ENCODE measurements around the gene ZNF292.
A peak's percentile ranks its signal among the peaks of the same experiment; 100 is the strongest.
"Not testable (repeated sequence)": the region's sequence is repeated elsewhere in the genome, so short reads cannot be mapped to it uniquely, and the experiment has no call there.

Gene ZNF292

DNA sequence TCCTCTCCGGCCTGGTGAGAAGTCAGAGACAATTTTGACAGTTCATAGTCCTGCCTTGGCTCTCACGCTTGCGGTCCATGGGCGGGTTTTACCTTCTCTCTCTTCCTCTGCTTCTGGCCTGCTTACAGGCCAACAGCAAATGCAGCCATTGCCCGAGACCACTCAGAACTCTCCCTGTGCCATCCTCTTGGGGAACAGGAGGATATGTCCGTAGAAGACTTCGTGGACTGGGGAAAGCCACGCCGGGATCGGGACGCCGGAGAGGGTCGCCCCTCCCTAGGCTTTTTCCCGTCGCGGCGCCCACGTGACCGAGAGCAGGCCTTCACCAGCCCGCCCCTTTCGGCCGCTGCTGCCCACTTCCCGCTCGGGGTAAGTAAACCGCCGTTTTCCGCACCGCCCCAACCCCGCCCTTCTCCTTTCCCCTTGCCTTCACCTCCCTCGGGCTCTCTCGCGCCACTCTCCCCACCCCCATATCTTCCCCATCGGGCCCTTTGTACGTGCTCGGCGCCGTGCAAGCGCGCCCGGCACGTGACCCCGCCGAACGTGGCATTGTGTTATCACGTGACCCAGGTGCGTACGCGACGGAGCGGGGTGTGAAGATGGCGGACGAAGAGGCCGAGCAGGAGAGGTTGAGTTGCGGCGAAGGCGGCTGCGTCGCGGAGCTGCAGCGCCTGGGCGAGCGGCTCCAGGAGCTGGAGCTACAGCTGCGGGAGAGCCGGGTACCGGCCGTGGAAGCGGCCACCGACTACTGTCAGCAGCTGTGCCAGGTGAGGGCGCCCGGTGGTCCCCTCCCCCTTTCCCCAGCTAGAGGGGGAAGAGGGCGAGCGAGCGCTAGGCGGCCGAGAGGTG, at the start of gene ZNF292:
Gene ZNF292, plus strand, starts transcription at position 573 of the 849 bp plus-strand sequence. Its CDS starts 27 bp downstream, at position 600.
- peak; percentile 96 for DNase-seq

GRCh38 chr6:87105823-87106222, 49.5 kb upstream of the ZNF292 start:
- DNase-seq = no peak

DNA sequence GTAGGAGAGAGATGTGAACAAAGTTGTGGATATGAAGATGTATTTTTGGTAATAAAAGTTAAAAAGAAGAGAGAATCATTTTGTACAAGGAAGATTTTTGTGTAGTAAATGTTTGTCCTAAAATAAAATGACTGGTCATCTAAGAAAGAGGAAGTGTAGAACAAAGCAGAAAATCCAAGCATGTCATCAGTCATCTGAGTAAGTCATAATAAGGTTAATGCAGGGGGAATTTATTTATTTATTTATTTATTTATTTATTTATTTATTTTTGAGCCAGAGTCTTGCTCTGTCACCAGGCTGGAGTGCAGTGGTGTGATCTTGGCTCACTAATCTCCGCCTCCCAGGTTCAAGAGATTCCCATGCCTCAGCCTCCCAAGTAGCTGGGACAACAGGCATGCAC, 44.7 kb upstream of the ZNF292 start:
- no peak for DNase-seq

DNA sequence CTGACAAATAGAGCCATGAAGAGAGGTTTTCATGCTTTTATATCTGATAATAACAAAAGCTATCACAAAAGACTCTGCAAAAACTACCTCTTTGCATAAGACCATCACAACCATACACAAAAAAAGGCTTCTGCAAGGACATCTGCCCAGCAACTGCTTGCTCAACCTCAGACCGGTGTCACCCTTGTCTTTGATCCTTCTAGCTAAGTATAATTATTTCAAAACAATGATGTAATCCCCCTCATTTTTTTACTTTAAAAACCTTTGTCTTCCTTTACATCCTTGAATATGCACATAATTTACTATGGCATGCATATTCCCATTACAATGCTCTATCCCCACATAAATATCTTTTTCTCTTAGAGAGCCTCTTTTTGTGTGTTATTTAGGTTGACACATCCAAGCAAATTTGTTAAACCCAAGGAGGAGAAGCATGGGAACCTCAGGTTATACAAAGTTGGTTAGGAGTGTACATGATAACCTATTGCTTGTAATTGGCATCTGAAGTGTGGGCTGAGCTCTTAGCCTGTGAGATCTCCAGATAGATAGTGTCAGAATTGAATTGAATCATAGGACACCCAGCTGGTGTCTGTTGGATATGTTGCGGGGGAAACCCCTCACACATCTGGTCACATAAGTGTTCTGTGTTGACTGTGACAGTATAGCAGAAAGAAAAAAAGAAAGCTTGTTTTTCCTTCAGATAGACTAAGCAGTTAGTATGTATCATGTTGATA, 39.8 kb upstream of the ZNF292 start:
- no peak for DNase-seq

GRCh38 chr6:87116922-87117321, 38.4 kb upstream of the ZNF292 start:
- DNase-seq = no peak

DNA sequence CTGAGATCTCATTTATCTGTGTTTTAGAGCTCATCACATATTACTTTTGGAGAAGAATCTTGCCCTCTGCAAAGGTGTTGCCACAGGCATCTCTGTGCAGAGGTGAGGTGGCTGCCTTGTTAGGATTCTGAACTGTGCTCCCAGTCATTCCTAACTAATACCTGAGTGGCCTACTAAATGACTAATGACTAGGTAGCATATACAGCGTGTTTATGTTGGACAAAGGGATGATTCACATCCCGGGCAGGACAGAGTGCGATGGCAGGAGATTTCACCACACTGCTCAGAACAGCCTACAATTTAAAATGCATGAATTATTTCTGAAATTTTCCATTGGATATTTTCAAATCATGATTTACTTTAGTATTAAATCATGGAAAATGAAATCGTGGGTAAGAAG, 37.3 kb upstream of the ZNF292 start:
- DNase-seq = no peak

DNA sequence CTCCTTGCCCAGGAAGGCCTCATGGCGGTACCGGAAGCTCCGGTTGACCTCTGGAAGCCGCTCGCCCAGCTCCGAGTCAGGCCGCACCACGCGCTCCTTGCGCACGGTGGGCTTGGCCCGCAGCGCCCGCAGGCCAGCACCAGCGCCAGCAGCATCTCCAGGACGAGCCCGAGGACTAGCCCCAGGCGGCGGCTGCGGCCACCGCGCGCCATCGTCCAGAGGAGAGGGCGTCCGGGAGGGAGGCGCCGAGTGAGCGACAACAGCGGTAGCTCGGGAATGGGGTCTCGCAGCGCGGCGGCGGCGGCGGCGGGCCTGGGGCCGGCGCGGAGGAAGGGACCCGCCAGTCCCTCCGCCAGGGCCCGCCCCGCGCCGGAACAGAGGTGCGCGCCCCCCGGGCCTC, 32.9 kb upstream of the ZNF292 start:
- DNase-seq = no peak

- no peak for DNase-seq
Observed at GRCh38 chr6:87124074-87124473, 31.3 kb upstream of the ZNF292 start.

DNA sequence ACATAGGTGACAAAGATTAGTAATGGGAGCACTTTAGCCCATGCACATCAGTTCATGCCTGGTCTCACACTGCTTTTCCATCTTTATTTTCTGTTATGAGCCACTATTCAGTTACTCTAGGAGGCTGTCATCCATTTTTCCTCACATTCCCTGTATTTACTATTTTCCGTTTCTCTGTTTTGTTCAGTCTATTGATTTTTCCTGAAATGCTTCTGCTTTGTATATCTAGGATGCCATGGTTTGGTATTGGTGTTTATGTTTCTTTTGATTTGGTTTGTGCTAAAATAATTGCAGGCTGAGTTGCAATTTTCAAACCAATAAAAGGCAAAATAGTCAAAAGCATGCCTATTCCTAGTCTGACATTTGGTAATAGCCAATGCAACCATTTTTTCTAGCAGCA, 28.9 kb upstream of the ZNF292 start:
- DNase-seq = no peak

- DNase-seq = no peak
Observed at GRCh38 chr6:87127737-87128136, 27.6 kb upstream of the ZNF292 start.

- no peak for DNase-seq
Observed at GRCh38 chr6:87136963-87137362, 18.4 kb upstream of the ZNF292 start.

DNA sequence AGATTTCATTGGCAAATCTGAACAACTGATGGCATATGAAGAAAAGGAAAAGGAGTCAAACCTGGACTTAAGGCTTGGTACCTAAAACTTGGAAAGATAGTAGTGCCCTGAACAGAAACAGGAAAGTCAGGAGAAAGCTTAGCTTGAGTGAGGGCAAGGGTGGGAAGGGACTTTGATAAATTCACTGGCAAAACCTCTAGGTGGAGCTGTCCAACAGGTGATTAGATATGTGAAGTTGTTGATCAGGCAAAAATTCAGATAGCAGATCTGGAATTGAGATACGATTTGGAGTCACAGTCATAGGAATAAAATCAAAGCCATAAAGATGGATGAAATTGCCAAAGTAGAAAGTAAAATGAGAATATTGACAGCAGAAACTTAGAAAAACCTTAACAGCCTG, 16.1 kb upstream of the ZNF292 start:
- DNase-seq = no peak

GRCh38 chr6:87139927-87140326, 15.4 kb upstream of the ZNF292 start:
- DNase-seq = not testable (repeated sequence)

GRCh38 chr6:87146363-87146762, 9.0 kb upstream of the ZNF292 start:
- DNase-seq = no peak

DNA sequence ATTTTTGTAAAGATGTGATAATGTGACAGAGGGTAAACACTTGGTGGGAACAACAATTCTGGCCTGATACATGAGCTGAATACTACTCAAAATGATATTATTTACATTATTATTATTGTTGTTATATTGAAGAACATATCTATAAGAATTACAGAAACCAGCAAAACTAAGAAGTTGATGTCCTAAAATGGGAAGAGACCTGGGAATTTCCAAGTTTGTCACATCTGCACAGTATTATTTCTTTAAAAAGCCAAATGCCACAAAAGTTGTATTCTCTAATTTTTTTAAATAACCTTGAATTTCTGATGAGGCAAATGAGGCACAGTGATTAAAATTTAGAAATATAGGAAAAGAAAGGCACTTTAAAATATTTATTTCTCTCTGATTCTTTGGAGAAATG, 5.0 kb upstream of the ZNF292 start:
- no peak for DNase-seq

DNA sequence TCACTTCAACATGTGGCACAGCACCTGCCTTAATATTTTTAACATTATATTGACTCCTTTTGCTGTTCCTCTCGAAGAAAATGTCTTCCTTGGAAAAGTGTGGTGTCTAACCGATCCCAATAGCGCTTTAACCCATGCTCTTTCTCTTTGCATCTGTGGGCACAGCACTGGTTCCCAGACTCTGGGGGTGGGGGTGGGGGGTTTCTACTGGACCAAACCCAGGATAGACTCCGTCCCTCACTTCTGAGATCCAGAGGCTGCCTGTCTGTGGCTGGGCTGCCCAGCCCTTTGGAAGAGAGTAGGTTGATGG, 3.9 kb upstream of the ZNF292 start:
- no peak for DNase-seq

- peak; percentile 86 for DNase-seq
Observed at GRCh38 chr6:87151781-87152525, 3.4 kb upstream of the ZNF292 start.

DNA sequence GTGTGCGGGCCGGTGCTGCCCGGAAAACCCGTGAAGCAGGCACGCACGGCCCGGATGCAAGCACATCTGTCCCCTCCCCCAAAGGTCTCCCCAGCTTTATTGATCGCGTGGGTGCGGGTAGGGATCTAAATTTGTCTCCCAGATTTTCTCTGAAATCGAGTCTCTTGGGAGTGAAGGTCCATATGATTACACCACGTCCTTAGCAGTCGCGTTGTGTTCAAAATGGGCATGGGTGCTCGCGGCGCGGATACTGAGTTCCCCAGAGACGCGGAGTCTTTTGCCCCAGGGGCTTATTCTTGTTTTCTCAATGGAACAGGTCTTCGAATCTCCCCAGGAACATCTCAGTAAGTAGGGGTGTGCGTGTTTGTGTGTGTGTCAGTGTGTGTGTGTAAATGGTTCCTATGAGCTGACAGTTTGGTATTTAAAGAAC, 2.8 kb upstream of the ZNF292 start:
- DNase-seq = no peak

GRCh38 chr6:87154641-87154992, 748 bp upstream of the ZNF292 start:
- no peak for DNase-seq

DNA sequence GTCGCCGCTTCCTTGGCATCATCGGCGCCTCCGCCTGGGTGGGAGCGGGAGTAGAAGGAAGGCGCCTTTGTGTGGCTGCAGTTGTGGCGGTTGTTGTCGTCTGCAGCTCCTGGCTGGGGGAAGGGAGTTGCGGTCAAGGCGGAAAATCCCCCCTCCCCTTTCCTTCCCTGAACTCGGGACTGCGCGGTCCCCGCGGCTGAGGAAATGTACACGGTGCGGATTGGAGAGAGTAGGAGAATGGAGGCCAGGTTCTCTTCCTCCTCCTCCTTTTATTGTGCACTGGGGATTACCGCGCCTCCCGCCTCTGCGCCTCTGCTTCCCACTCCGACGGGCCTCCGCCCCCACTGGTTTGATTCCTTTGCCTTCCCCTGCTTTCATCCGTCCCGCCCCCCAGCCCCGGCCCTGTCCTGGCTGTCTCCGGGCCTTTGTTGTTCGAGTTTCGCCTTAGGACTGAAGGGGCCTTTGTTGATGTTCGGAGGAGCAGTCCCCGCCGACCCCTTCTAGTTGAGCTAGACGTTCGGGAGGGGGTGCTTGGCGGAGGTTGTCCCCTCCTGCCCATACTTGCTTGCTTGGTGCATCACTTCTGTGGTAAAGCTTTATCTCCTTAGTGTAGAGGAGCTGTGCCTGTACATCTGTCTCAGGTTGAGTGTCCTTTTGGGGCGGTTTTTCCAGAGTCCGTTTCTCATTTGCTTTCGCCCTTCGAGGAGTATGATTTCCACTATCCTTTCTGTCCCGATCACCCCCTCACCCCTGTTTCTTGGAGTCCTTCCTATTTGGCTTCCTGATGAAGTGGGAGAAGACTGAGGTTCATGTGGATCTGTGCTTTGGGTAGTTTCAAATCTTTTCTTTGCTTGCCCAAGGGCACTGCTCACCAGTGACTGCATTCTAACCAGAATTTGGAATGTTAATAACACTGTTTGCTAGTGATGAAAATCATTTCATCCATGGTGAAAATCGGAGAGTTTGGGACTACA, 764 bp downstream of the ZNF292 start:
- peak; percentile 75 for DNase-seq

DNA sequence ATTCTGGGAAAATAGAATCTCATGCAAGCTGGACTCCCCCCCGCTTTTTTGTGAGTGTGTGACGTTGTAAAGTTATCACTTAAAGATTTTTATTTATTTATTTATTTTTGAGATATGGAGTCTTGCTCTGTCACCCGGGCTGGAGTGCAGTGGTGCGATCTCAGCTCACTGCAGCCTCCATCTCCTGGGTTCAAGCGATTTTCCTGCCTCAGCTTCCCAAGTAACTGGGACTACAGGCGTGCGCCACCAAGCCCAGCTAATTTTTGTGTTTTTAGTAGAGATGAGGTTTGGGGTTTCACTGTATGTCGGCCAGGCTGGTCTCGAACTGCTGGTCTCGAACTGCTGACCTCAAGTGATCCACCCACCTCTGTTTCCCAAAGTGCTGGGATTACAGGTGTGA, 2.2 kb downstream of the ZNF292 start:
- DNase-seq = not testable (repeated sequence)

GRCh38 chr6:87161299-87161698, 5.9 kb downstream of the ZNF292 start:
- no peak for DNase-seq

DNA sequence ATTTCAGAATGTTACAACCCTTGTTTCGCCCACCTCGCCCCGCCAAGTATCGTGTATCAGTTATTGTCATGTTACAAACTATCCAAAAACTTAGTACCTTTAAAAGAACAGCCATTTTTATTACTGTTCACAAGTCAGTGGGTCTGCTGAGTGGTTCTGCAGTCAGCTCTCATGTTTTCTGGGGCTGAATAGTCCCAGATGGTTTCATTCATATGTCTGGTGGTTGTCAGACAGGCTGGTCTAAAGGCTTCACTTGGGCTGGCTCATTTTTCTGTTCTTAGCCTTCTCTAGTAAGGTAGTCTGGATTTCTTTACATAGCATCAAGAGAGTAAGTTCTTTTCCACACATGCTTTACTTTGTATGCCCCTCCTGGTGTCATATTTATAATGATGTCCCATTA, 8.6 kb downstream of the ZNF292 start:
- DNase-seq = no peak

All from right forelimb (tissue), 1 donor.